HUDEP-2 (cell line): ENCODE results near the gene NCR2.
"Not testable (repeated sequence)": the region's sequence is repeated elsewhere in the genome, so short reads cannot be mapped to it uniquely, and the experiment has no call there.

ENCODE experiments used
- DNase-seq, 76 experiments: peaks; one replicate each; lab custom pipeline; 2025; ENCODE audit not compliant: unreplicated experiment in 76 of 76; lab: John Stamatoyannopoulos, UW

Gene NCR2

DNA sequence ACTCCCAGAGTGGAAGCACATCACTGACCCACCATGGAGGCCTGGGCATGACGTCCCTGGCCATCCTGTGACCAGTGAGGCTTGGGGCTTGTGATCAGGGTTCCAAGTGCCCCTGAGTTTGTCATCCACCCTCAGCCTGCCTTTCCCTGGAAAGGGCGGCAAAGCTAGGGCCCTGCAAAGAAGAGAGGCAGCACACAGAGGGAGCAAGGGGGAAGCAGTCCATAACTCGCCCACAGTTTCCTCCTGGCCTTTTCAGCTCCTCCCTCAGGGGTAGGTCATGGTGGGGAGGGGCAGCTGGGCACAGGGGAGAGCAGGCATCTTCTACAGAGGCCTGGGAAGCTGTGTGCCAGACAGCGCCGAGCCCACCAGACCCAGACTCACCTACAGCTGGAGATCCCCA is at the start of gene NCR2:
TSS of gene NCR2 (plus strand) at position 313 of the 400 bp plus-strand sequence. CDS start 269 bp downstream, outside the sequence.
- no peak for DNase-seq

DNA sequence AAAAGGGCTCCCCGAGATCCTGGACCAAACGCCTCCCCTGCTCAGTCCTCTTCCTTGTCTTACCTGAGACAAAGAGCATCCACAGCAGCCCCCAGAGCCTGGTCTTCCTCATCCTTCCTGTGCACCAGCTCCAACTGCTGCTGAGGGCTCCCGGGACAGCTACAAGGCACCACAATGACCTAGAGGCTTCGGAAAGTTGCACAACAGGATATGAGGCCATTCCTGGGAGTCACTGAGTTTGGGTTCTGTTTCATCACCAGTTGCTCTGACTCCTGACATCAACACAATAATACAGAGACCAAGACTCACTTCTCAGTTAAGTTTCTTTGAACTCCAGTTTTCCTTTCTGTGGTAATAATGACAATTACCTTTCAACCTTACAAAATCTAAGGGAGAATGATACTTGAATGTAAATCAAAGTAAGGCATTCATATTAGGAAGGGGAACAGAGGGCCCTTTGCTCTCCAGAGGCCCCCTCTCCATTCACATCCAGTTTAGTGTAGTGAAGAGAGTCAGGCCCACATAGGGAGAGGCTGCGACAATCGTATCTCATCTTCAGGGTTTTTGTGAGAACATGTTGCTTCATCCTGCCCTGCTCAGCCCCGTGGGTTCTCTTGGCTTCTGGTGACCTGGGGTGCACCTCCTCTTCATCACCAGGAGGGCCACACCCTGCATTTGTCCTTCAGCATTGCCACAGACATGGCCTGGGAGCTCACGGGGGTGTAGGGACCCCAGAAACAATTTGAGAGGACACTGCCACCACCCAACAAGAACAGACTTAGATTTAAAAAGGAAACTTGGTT is 48.7 kb upstream of the NCR2 start, which contains the start of gene TREM1:
TSS of gene TREM1 (minus strand) at position 139 of the 803 bp plus-strand sequence. CDS start at position 112, 27 bp downstream.
- no peak for DNase-seq

GRCh38 chr6:41288030-41288753 is 47.2 kb upstream of the NCR2 start:
- no peak for DNase-seq

- DNase-seq: no peak
These were observed 46.7 kb upstream of the NCR2 start for GRCh38 chr6:41288754-41289129.

DNA sequence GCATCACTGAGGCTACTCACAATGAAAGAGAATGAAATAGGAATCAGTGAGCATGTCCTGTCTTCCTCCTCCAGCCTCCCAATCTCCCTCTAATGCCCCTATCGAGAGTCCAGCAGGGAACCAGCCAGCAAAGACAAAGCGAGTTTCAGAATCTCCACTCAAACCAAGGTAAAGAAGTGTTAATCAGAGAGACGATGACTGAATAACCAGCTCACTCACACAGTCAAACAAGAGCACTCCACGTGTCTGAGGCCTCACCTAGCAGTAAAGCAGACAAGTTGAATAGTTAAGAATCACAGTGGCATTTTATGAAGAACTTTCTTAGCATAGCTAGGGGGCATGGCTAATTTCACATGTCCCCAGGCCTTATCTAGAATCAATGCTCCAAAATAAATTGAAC is 45.6 kb upstream of the NCR2 start:
- DNase-seq: no peak

- no peak for DNase-seq
These were observed 43.7 kb upstream of the NCR2 start for GRCh38 chr6:41291717-41292116.

GRCh38 chr6:41294214-41294872 is 41.1 kb upstream of the NCR2 start:
- DNase-seq: peak in 2 of 76 experiments; percentile 7 to 9

DNA sequence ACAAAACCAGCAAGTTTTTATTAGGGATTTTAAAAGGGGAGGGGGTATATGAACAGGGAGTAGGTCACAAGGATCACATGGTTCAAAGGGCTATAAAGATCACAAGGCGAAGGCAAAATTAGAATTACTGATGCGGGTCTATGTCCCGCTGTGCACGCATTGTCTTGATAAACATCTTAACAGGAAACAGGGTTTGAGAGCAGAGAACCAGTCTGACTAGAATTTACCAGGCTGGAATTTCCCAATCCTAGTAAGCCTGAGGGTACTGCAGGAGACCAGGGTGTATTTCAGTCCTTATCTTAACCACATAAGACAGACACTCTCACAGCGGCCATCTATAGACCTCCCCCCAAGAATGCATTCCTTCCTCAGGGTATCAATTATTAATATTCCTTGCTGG is 38.2 kb upstream of the NCR2 start:
- not testable (repeated sequence) for DNase-seq

DNA sequence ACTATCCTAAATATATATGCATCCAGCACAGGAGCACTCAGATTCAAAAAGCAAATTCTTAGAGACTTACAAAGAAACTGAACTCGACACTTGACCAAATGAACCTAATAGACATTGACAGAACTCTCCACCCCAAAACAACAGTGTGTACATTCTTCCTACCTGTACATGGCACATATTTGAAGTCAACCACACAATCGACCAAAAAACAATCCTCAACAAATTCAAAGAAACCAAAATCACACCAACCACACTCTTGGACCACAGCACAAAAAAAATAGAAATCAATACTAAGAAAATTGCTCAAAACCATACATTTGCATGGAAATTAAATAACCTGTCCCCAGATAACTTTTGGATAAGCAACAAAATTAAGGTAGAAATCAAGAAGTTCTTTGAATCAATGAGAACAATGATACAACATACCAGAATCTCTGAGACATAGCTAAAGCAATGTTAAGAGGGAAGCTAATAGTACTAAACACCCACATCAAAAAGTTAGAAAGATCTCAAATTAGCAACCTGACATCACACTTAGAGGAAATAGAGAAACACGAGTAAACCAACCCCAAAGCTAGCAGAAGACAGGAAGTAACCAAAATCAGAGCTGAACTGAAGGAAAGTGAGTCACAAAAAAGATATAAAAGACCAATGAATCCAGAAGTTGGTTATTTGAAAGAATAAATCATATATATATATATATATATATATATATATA is 36.5 kb upstream of the NCR2 start:
- no peak for DNase-seq

GRCh38 chr6:41302638-41303037 is 32.8 kb upstream of the NCR2 start:
- no peak for DNase-seq

DNA sequence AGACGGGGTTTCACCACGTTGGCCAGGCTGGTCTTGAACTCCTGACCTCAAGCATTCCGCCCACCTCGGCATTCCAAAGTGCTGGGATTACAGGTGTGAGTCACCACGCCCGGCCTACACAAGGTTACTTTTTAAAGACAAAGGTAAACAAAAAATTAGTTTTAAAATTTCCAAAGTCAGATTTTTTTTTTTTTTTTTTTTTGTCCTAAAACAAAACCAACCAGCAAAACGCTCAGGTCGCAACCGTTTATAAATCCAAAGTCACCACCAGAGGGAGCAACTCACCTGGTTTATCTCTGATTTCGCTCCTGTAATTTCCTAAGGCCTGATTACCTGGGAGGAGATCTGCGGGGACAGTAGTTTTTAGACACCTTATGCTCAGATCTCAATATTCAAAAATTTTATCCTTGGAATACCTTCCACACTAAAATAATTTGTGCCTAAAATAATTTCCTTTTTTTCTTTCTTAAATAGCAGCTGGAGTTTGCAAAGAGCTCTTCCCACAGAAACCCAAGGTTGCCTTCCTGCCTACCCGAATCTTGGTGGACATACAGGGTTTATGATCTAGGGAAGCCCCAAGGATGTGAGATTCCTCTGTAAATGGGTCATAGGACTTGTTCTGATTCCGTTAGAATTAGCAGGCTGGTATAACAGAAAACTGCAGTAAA is 29.1 kb upstream of the NCR2 start:
- peak in 28 of 76 experiments; percentile 7 to 61 (median 28) for DNase-seq

DNA sequence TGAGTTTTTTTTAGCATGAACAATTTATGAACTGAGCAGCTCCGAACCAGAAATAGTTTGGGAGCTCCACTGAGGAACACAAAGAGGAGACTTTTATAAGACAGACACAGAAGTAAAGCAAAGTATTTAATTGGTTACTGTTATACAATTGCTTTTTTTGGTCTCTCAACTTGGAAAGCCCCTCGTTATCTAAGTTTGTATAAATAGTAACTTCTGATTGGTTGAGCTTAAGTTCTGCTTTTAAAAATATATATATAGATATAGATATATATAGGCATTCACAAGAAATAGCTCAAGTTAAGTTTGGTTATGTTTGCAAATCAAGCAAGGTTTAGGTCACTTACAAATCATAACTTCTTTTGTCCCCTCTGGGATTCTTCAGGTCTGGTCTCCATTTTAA is 20.2 kb upstream of the NCR2 start:
- no peak for DNase-seq

DNA sequence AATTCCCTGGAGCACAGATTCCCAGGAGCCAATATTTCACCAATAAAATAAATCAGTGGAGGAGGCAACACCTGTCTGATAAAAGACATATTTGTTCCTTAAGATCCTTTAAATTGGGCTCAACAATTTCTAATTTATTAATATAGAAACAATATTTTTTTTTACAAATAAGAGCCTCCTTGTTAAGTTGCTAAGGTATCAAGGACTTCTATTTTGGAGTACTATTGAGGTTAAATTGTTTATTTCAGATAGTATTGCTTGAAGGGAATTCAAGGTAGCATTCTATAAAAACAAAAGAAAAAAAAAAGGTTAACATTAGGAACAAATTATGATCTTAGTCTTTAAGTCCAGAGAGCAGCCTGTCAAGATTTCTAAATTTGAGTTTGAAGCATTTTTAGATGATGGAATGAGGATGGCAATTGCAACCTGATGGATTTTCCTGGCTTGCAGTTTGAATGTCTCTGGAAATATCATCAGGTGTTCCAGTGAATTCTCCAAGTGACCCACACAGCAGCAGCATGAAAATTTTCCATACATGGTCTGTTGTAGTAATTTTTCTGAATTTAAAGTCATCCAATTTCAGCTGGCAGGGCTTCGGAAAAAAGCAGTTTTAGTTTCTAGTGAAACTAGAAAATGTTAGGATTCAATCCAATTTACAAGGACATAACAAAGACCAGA is 19.3 kb upstream of the NCR2 start:
- DNase-seq: no peak

GRCh38 chr6:41318261-41318653 is 17.2 kb upstream of the NCR2 start:
- DNase-seq: no peak

GRCh38 chr6:41318654-41319565 is 16.5 kb upstream of the NCR2 start:
- peak in 71 of 76 experiments; percentile 37 to 88 (median 74) for DNase-seq

GRCh38 chr6:41321183-41321582 is 14.2 kb upstream of the NCR2 start:
- no peak for DNase-seq

GRCh38 chr6:41325446-41326066 is 9.9 kb upstream of the NCR2 start:
- peak in 41 of 76 experiments; percentile 14 to 87 (median 56) for DNase-seq

- no peak for DNase-seq
These were observed 9.3 kb upstream of the NCR2 start for GRCh38 chr6:41326092-41326491.
